H1 (cell line): Measurements from ENCODE around the gene NFATC1. TPM values are rescaled to one million over a fixed set of nuclear protein-coding genes. Genes with fewer than 3 reads are reported as not detected.

Experiments
- CTCF ChIA-PET: fragments of 300-600 bp; sonication (Branson Sonifier 250); formaldehyde crosslinking; loops from one replicate; lab custom pipeline; 2021; ENCODE audit not compliant: partially characterized antibody; lab: Charles Lee
- POLR2A ChIA-PET: fragments of 300-600 bp; sonication (Branson Sonifier 250); formaldehyde crosslinking; loops from one replicate; lab custom pipeline; 2021; ENCODE audit warnings: inconsistent platforms; ENCODE audit not compliant: partially characterized antibody; lab: Charles Lee
- DNase-seq, 2 experiments: peaks; one replicate each; pipeline versions ENCODE4 v3.0.0 to v3.0.0-alpha.2; 2010 to 2022; ENCODE audit warnings: low spot score in 2 of 2, low read depth in 1 of 2, mixed read lengths in 1 of 2
- FAIRE-seq: peaks from 2 replicates; lab custom pipeline; 2011; peaks lifted over from hg19 to GRCh38; lab: Jason Lieb, UNC
- H2AFZ ChIP-seq: 2 replicates; pipeline ENCODE4 v1.8.1; 2012; ENCODE audit warnings: low read length, inconsistent platforms
- H2AK5ac ChIP-seq: 2 replicates; pipeline ENCODE4 v1.6.1; 2013; ENCODE audit warnings: low read depth, low read length
- H2BK120ac ChIP-seq: replicated peaks from 2 replicates; pipeline ENCODE3; 2013; ENCODE audit warnings: low read depth, low read length, inconsistent platforms
- H2BK12ac ChIP-seq: 2 replicates; pipeline ENCODE4 v1.6.1; 2013; ENCODE audit warnings: low read depth, low read length
- H2BK15ac ChIP-seq: 2 replicates; pipeline ENCODE4 v1.6.1; 2013; ENCODE audit warnings: low read length
- H2BK20ac ChIP-seq: 2 replicates; pipeline ENCODE4 v1.6.1; 2013; ENCODE audit warnings: low read length
- H2BK5ac ChIP-seq: 2 replicates; pipeline ENCODE4 v1.6.1; 2013; ENCODE audit warnings: low read depth, low read length
- H3K14ac ChIP-seq: 2 replicates; pipeline ENCODE4 v1.6.1; 2013; ENCODE audit warnings: inconsistent platforms; ENCODE audit not compliant: insufficient read length
- H3K18ac ChIP-seq: 2 replicates; pipeline ENCODE4 v1.6.1; 2013; ENCODE audit warnings: low read length; ENCODE audit errors: extremely low read depth
- H3K23ac ChIP-seq: 2 replicates; pipeline ENCODE4 v1.6.1; 2013; ENCODE audit warnings: inconsistent platforms; ENCODE audit not compliant: insufficient read length
- H3K23me2 ChIP-seq: 2 replicates; pipeline ENCODE4 v1.6.1; 2013; ENCODE audit warnings: low read depth, low read length
- H3K27ac ChIP-seq: 2 replicates; pipeline ENCODE4 v1.6.1; 2011; ENCODE audit warnings: low read depth, low read length, inconsistent platforms
- H3K27me3 ChIP-seq, 4 experiments: replicated peaks in 1 of 4; 1 replicate in 1 of 4; 2 replicates in 3 of 4; pipeline versions ENCODE4 v1.6.1 to v1.8.1; 2011 to 2013; ENCODE audit warnings: low read length in 3 of 4, mild to moderate bottlenecking in 3 of 4, inconsistent platforms in 2 of 4, mixed read lengths in 2 of 4, moderate library complexity in 1 of 4; ENCODE audit not compliant: control insufficient read depth in 3 of 4, insufficient read depth in 3 of 4; ENCODE audit errors: extremely low read depth in 1 of 4
- H3K36me3 ChIP-seq, 4 experiments: 2 replicates each; pipeline versions ENCODE4 v1.6.1 to v1.8.1; 2011 to 2013; ENCODE audit warnings: mild to moderate bottlenecking in 4 of 4, low read length in 3 of 4, moderate library complexity in 2 of 4, control low read depth in 1 of 4, inconsistent platforms in 1 of 4; ENCODE audit not compliant: insufficient read depth in 4 of 4, control insufficient read depth in 2 of 4
- H3K4ac ChIP-seq: replicated peaks from 2 replicates; pipeline ENCODE3; 2013; ENCODE audit warnings: low read length, low read depth, mixed read lengths, inconsistent platforms; ENCODE audit not compliant: insufficient read length
- H3K4me1 ChIP-seq, 4 experiments: replicated peaks in 1 of 4; 1 replicate in 1 of 4; 2 replicates in 3 of 4; pipeline versions ENCODE4 v1.6.1 to v1.8.1; 2011 to 2013; ENCODE audit warnings: low read length in 3 of 4, inconsistent platforms in 2 of 4, mixed read lengths in 1 of 4; ENCODE audit not compliant: insufficient read depth in 4 of 4, control insufficient read depth in 3 of 4
- H3K4me2 ChIP-seq, 2 experiments: 2 replicates each; pipeline versions ENCODE4 v1.6.1 to v1.8.1; 2011 to 2013; ENCODE audit warnings: low read depth in 2 of 2, low read length in 2 of 2, control low read depth in 1 of 2, inconsistent platforms in 1 of 2, mild to moderate bottlenecking in 1 of 2; ENCODE audit not compliant: insufficient read depth in 1 of 2
- H3K4me3 ChIP-seq, 4 experiments: fragments of 200-600, 300-600 bp in 1 of 4; sonication (generic), shearing (Covaris generic), sonication (Bioruptor Twin) in 1 of 4; 2 replicates each; pipeline versions ENCODE4 v1.5.1 to v1.8.1; 2011 to 2016; ENCODE audit warnings: low read length in 4 of 4, low read depth in 3 of 4, control low read depth in 2 of 4, inconsistent platforms in 2 of 4, mild to moderate bottlenecking in 2 of 4, mixed read lengths in 1 of 4, moderate library complexity in 1 of 4; ENCODE audit not compliant: insufficient read depth in 2 of 4; ENCODE audit errors: extremely low read depth in 1 of 4
- H3K56ac ChIP-seq: replicated peaks from 2 replicates; pipeline ENCODE3; 2013; ENCODE audit warnings: low read depth, mild to moderate bottlenecking, mixed read lengths, low read length, inconsistent platforms; ENCODE audit not compliant: insufficient read length
- H3K79me1 ChIP-seq: 2 replicates; pipeline ENCODE4 v1.6.1; 2013; ENCODE audit warnings: low read depth, low read length, control low read depth
- H3K79me2 ChIP-seq, 2 experiments: 2 replicates each; pipeline versions ENCODE4 v1.6.1 to v1.8.1; 2012 to 2013; ENCODE audit warnings: low read length in 2 of 2, mild to moderate bottlenecking in 2 of 2, inconsistent platforms in 1 of 2; ENCODE audit not compliant: insufficient read depth in 2 of 2, control insufficient read depth in 1 of 2
- H3K9ac ChIP-seq, 4 experiments: replicated peaks in 1 of 4; 1 replicate in 1 of 4; 2 replicates in 3 of 4; pipeline versions ENCODE4 v1.6.1 to v1.8.1; 2011 to 2013; ENCODE audit warnings: low read depth in 3 of 4, low read length in 3 of 4, control low read depth in 2 of 4, mild to moderate bottlenecking in 2 of 4, moderate library complexity in 2 of 4, inconsistent platforms in 1 of 4; ENCODE audit errors: extremely low read depth in 1 of 4
- H3K9me3 ChIP-seq, 2 experiments: 2 replicates each; pipeline versions ENCODE4 v1.6.1 to v1.8.1; 2012 to 2013; ENCODE audit warnings: mild to moderate bottlenecking in 2 of 2, moderate library complexity in 2 of 2, control low read depth in 1 of 2, inconsistent platforms in 1 of 2, low read depth in 1 of 2, low read length in 1 of 2, mixed read lengths in 1 of 2; ENCODE audit not compliant: insufficient read depth in 2 of 2
- H4K20me1 ChIP-seq, 2 experiments: replicated peaks in 1 of 2; 2 replicates each; pipeline versions ENCODE3 to v1.8.1; 2011 to 2013; ENCODE audit warnings: inconsistent platforms in 2 of 2, low read length in 2 of 2, mild to moderate bottlenecking in 1 of 2; ENCODE audit not compliant: insufficient read depth in 2 of 2, control insufficient read depth in 1 of 2
- H4K5ac ChIP-seq: 2 replicates; pipeline ENCODE4 v1.6.1; 2013; ENCODE audit warnings: low read length, low read depth, mixed read lengths, inconsistent platforms; ENCODE audit not compliant: insufficient read length
- H4K8ac ChIP-seq: 2 replicates; pipeline ENCODE4 v1.8.0; 2013; ENCODE audit warnings: mild to moderate bottlenecking, moderate library complexity, low read length, inconsistent platforms; ENCODE audit not compliant: insufficient read depth; ENCODE audit errors: extremely low read depth
- H4K91ac ChIP-seq: replicated peaks from 2 replicates; pipeline ENCODE3; 2013; ENCODE audit warnings: low read length, mixed read lengths, inconsistent platforms; ENCODE audit not compliant: insufficient read length
- ASH2L ChIP-seq: fragments of 200-600, 300-600 bp; sonication (generic); IDR thresholded peaks from one replicate; pipeline ENCODE4 v1.7.1; 2017; ENCODE audit warnings: low read length
- ATF2 ChIP-seq: IDR thresholded peaks from 2 replicates; pipeline ENCODE4 v1.6.1; 2012; ENCODE audit warnings: low read length, inconsistent platforms
- BRCA1 ChIP-seq: IDR thresholded peaks from 2 replicates; pipeline ENCODE4 v1.6.1; 2012; ENCODE audit warnings: low read depth, low read length, improper control_type of control experiment
- CEBPB ChIP-seq: IDR thresholded peaks from 2 replicates; pipeline ENCODE4 v1.6.1; 2012; ENCODE audit warnings: low read depth, low read length
- EP300 ChIP-seq, 2 experiments: IDR thresholded peaks; 1 replicate in 1 of 2; 2 replicates in 1 of 2; pipeline ENCODE4 v1.6.1; 2011 to 2012; ENCODE audit warnings: low read depth in 2 of 2, low read length in 2 of 2, mild to moderate bottlenecking in 2 of 2, borderline replicate concordance in 1 of 2, inconsistent platforms in 1 of 2, moderate library complexity in 1 of 2
- POLR2AphosphoS5 ChIP-seq: IDR thresholded peaks from 2 replicates; pipeline ENCODE4 v1.6.1; 2011; ENCODE audit warnings: low read depth, low read length
- SIN3A ChIP-seq, 2 experiments: IDR thresholded peaks in 1 of 2; conservative IDR thresholded peaks in 1 of 2; 2 replicates each; pipeline ENCODE4 v1.6.1; 2011 to 2012; ENCODE audit warnings: low read length in 2 of 2, improper control_type of control experiment in 1 of 2, low read depth in 1 of 2, mild to moderate bottlenecking in 1 of 2
- SIRT6 ChIP-seq: IDR thresholded peaks from one replicate; pipeline ENCODE4 v1.7.1; 2012; ENCODE audit warnings: low read length, inconsistent platforms
- SIX5 ChIP-seq: IDR thresholded peaks from 2 replicates; pipeline ENCODE4 v1.6.1; 2011; ENCODE audit warnings: mild to moderate bottlenecking, low read depth, low read length
- SP4 ChIP-seq: IDR thresholded peaks from 2 replicates; pipeline ENCODE4 v1.6.1; 2012; ENCODE audit warnings: low read length, inconsistent platforms
- SUZ12 ChIP-seq: fragments of 200-600 bp; sonication (generic); IDR thresholded peaks from 2 replicates; pipeline ENCODE4 v1.6.1; 2012; ENCODE audit warnings: mild to moderate bottlenecking, inconsistent platforms, low read length, moderate library complexity, mixed read lengths
- TBP ChIP-seq: IDR thresholded peaks from 2 replicates; pipeline ENCODE4 v1.6.1; 2011; ENCODE audit warnings: low read depth, low read length, improper control_type of control experiment
- WGBS, 2 experiments: shearing (Covaris generic) in 1 of 2; methylation state at CpG; one replicate each; pipeline versions ENCODE4 v1.1.6 to v1.1.7; 2013 to 2015; ENCODE audit warnings: low lambda C conversion rate in 2 of 2, mixed read lengths in 2 of 2, inconsistent platforms in 1 of 2, low coverage in 1 of 2, missing lambda C conversion rate in 1 of 2; ENCODE audit not compliant: insufficient replicate concordance in 2 of 2, insufficient coverage in 1 of 2, insufficient read length in 1 of 2; ENCODE audit errors: extremely low coverage in 1 of 2, missing lambda C conversion rate in 1 of 2; 5-methylcytosine and 5-hydroxymethylcytosine counted together
- polyA plus RNA-seq, 7 experiments: library from polyadenylated mRNA; depleted of rRNA in 3 of 7; stranded (reverse) in 5 of 7; unstranded in 2 of 7; fragments of >200 nt in 5 of 7; fragments of 200-250 nt in 2 of 7; gene quantifications; 1 replicate in 5 of 7; 2 replicates in 1 of 7; 4 replicates in 1 of 7; pipeline versions ENCODE4 v1.2.1 to v1.2.3, GENCODE V29; 2011 to 2013; ENCODE audit warnings: missing spikeins in 2 of 7, mixed read lengths in 2 of 7
- total RNA-seq: library from RNA; stranded (reverse); fragmentation: NEBNext Ultra II Directional; extraction: Animal tissue kit (Norgen Biotek cat#: 25700); gene quantifications from 2 replicates; pipeline ENCODE4 v1.2.1, GENCODE V29; 2021

Gene NFATC1
- total and polyA plus RNA-seq, 2 of the 8 experiments (the other 6 are each of a cell fraction or from before 2014, with no cell fraction given) = 2.0 to 6.6 TPM

GRCh38 chr18:79477711-79478483 lies 82.2 kb downstream of the NFATC1 start:
- Histone ChIP-seq H2BK20ac (no peak overlapping the region), H3K27me3 (no peaks in the 10 kb centered on the region), H3K79me1 (no peaks in the 10 kb centered on the region), H3K23me2 (no peaks in the 10 kb centered on the region), H2BK5ac (no peak overlapping the region; the same call in 1 of the 2 replicates), H2AK5ac (no peak overlapping the region), H2BK15ac (no peak overlapping the region), H3K9me3 (no peaks in the 10 kb centered on the region; a peak in 1 of 4 replicates), H3K4ac (no peak overlapping the region), H4K91ac (no peak overlapping the region), H3K18ac (no peak overlapping the region), H3K79me2 (no peaks in the 10 kb centered on the region), H3K36me3 (no peaks in the 10 kb centered on the region), H3K4me3 (no peak overlapping the region), H4K5ac (no peak overlapping the region), H2AFZ (no peak overlapping the region), H3K27ac (no peak overlapping the region)
- CTCF ChIA-PET = no interaction called here
- WGBS, 2 experiments = 94% methylated on average over 18 of the region's 22 CpGs; no CpG with 5 or more reads in 1 of the 2 experiments
- DNase-seq = no peak
- POLR2A ChIA-PET = no interaction called here
- TF ChIP-seq SIRT6 = no peak
- no peak for TF ChIP-seq SUZ12
- TF ChIP-seq TBP = no peak
- no peak for TF ChIP-seq BRCA1
- TF ChIP-seq ATF2 = no peak
- no peak for TF ChIP-seq EP300 (IDR thresholded peaks at IDR 0.05; ENCODE audit: borderline replicate concordance in 1 of 2, low read depth in 2 of 2, low read length in 2 of 2)
- TF ChIP-seq POLR2AphosphoS5 = no peak
- TF ChIP-seq SIN3A (conservative IDR thresholded peaks at IDR 0.05 in 1 of 2, IDR thresholded peaks at IDR 0.05 in 1 of 2; ENCODE audit: low read depth in 1 of 2, low read length in 2 of 2) = no peak
- no peak for TF ChIP-seq SP4
- TF ChIP-seq ASH2L = no peak
- TF ChIP-seq SIX5 = no peak
- TF ChIP-seq CEBPB = no peak
- TF ChIP-seq, all 59 proteins: peak for 0
- Histone ChIP-seq H3K4me1 (no peaks in the 10 kb centered on the region), H3K56ac (no peak overlapping the region), H3K14ac (no peak overlapping the region), H2BK12ac (no peak overlapping the region), H2BK120ac (no peak overlapping the region), H3K9ac (no peak overlapping the region), H4K20me1 (no peaks in the 10 kb centered on the region), H3K23ac (no peak overlapping the region), H4K8ac (no peak overlapping the region), H3K4me2 (no peak overlapping the region)
- no peak for FAIRE-seq
